GM13976 (cell line): ENCODE data around the gene RNF44.

ENCODE experiments used
- DNase-seq: peaks from one replicate; pipeline ENCODE4 v3.0.0; 2012; ENCODE audit warnings: low spot score
- in situ Hi-C: fragments of 300-500 bp; cut with MboI; formaldehyde crosslinking; loops from one replicate; pipeline ENCODE4 v1.12.0; 2022; ENCODE audit warnings: low sequenced_read_pairs, mixed read lengths, inconsistent platforms; ENCODE audit not compliant: unreplicated experiment
- TF ChIP-seq, protein P1 (sequence below): IDR thresholded peaks from 2 replicates; pipeline ENCODE4 v1.5.1; 2012; ENCODE audit warnings: borderline replicate concordance, mild to moderate bottlenecking; ENCODE audit not compliant: insufficient read depth; ENCODE audit errors: extremely low read depth, missing control alignments, control extremely low read depth

The RNF44 gene

DNA sequence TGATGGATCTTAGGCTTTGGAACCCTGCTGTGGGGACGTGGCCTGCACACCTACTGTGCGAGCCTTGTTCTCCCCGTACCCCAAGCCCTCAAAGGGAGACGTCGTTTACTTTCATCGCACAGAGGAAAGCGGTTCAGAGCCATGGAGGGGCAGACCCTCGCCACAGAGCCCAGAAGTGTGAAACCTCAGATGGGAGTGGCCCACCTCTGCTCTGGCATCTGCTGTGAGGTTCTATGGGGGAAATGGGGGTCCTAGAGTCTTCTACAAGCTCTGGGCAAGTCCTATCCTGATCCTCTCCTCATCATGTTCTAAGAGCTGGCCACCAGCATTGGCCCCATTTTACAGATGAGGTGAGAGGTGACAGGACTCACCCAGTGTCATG, 3.7 kb upstream of the RNF44 start:
- TF ChIP-seq, protein P1, sequence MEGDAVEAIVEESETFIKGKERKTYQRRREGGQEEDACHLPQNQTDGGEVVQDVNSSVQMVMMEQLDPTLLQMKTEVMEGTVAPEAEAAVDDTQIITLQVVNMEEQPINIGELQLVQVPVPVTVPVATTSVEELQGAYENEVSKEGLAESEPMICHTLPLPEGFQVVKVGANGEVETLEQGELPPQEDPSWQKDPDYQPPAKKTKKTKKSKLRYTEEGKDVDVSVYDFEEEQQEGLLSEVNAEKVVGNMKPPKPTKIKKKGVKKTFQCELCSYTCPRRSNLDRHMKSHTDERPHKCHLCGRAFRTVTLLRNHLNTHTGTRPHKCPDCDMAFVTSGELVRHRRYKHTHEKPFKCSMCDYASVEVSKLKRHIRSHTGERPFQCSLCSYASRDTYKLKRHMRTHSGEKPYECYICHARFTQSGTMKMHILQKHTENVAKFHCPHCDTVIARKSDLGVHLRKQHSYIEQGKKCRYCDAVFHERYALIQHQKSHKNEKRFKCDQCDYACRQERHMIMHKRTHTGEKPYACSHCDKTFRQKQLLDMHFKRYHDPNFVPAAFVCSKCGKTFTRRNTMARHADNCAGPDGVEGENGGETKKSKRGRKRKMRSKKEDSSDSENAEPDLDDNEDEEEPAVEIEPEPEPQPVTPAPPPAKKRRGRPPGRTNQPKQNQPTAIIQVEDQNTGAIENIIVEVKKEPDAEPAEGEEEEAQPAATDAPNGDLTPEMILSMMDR, result no peak
- DNase-seq, result no peak
- in situ Hi-C loops, result no loop called here

DNA sequence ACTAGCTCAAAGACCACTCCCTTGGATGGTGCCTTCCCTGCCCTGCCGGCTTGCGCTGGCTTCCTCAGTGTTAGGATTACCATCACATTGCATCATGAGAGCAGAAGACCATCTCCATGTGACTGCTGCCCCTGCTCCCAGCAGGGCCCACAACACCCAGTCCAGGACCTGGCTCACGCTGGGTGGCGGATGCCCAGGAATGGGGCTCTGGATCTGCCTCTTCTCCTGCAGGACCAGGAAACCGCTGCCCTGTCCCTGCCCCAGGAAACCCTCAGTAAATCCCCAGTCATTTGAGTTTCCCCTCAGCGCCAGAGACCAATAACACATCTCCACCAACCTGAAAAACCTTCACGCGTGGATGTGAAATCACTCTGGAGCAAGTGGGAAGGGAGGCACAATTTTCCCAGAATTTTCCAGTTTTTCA, 3.3 kb upstream of the RNF44 start:
- DNase-seq, result no peak
- in situ Hi-C loops, result no loop called here
- TF ChIP-seq, protein P1, result no peak

DNA sequence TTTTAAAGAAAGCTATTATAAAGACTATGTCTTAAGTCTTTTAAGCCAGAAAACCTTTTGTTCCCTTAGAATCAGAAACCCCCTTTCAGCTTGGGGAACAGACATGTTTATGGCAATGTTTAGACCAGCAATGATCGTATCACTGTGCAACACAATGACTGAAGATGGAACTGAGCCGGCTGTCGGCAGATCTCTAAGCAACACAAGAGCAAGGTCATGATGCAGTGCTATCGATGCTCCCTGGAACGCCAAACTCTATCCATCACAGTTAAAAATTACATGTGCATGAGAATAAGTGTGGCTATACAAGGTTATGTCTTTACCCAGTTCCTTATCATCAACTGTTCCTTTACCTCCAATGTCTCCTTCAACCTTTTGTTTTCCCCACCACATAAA, 1.8 kb upstream of the RNF44 start:
- no peak for DNase-seq
- in situ Hi-C loops, result no loop called here
- TF ChIP-seq, protein P1, result no peak

DNA sequence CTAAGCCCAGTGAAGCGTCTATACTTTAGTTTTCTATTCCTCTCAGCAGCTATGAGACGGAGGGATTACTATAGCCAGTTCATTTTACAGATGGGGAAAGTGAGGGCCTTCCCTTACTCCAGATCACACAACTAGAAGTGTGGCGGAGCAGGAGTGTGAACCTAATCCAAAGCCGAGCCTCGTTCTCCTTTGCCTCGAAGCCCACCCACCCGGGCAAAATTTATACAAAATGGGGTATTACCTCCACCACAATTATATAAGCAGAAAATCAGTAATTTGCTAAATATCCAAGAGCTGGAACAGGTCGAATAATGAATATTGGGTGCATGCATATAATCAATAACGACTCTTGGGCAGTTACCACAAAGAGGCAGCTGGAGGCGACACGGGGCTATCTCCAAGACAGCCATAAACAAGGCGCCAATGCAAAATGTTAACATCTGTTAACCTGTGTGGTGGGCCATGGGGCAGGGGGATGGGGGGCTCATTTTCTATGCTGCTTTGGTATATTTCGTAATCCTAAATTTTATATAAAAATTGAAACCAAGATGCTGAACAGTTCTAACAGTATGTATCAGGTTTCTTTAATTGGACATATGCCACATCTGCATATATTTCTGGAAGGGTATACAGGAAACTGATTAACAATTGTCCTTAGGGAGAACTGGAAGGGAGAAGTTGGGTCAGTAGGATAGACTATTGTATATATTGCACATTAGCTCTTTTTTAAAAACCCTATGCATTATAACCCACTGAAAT, 1.2 kb upstream of the RNF44 start:
- DNase-seq, result no peak
- TF ChIP-seq, protein P1, result no peak
- in situ Hi-C loops, result no loop called here

DNA sequence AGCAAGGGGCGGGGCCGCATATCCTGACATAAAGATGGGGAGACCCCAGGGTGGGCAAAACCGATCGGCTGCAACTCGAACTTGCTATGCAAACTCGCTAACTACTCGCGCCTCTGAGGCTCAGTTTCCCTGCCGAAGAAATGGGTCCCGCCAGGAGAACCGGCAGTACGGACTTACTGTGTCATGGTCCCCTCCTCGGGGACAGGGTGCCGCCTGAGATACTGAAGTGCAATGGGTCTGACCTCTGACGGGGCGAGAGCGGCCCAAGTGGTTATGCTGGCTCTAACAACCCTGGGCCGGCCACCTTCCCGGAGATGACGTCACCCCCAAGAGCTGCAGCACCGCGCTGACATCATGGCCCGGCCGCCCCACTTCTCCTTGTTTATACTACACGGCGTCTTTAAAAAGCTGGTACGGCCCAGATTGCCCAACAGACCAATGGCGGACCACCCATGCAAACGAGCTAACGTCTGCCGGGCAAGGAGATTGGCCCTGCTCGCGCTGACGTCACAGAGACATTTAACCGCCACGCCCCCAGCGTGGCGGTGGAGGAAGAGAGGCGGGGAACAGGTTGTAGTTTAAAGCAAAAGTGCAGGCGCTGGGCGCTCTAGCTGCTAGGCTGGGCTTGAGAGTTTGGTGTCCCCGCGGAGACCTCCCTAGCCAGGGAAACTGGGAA, 490 bp upstream of the RNF44 start:
- DNase-seq, result peak; percentile 92
- in situ Hi-C loops, result no loop called here
- TF ChIP-seq, protein P1, result no peak

DNA sequence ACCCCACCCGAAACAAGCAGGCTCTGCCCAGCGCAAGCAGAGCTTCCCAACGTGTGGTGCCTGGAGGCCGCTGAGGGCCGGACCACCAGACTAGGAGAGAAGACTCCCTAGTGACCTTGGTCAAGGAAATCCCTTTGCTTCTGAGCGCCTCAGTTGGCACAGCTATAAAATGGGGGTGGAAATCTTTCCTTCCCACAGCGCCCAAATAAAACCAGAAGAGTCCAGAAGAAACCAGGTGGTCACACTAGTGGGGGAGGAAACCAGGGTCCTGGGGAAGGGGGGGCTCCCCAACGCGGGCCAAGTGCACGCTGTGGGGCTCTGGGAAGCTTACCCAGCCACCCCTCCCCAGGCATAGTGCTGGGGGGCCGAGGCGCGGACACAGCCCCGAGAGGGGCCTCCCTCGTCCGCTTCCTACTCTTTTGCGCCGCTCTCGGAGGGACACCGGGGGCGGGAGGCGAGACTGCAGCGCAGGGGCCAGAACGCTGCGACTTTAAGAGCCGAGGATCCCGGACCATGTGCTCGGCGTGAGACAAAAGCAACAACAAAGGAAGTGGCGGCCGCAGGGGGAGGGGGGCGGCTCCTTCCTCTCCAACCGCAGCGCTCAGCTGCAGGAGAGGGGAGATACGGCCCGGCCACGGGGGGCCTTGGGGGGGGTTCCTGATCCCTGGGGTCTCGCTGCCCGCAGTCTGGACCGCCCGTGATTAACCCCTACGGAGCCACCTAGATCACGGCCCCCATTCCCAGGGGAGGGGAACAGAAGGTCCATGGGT, 885 bp downstream of the RNF44 start:
- peak; percentile 87 for DNase-seq
- in situ Hi-C loops, result no loop called here

More for the DNA sequence above, 885 bp downstream of the RNF44 start:
- TF ChIP-seq, protein P1, result no peak
